HG02623 (cell line): ENCODE measurements around the gene KCTD1.

Experiments
- ATAC-seq: cut with Tn5 transposase; IDR thresholded peaks from one replicate; pipeline ENCODE4 v1.9.1; 2021; ENCODE audit warnings: moderate library complexity; ENCODE audit not compliant: unreplicated experiment

The KCTD1 gene

GRCh38 chr18:26524002-26524401 lies 24.4 kb downstream of the KCTD1 start:
- no peak for ATAC-seq

GRCh38 chr18:26521617-26522016 lies 26.7 kb downstream of the KCTD1 start:
- no peak for ATAC-seq

GRCh38 chr18:26520974-26521373 lies 27.4 kb downstream of the KCTD1 start:
- no peak for ATAC-seq

- no peak for ATAC-seq
Measured at GRCh38 chr18:26519114-26519513, 29.2 kb downstream of the KCTD1 start.

- ATAC-seq: no peak
Measured at GRCh38 chr18:26516964-26517363, 31.4 kb downstream of the KCTD1 start.

- no peak for ATAC-seq
Measured at GRCh38 chr18:26515643-26516487, 32.5 kb downstream of the KCTD1 start.

GRCh38 chr18:26511339-26512071 lies 36.8 kb downstream of the KCTD1 start:
- ATAC-seq: no peak

GRCh38 chr18:26510337-26510736 lies 38.0 kb downstream of the KCTD1 start:
- ATAC-seq: no peak

- ATAC-seq: no peak
Measured at GRCh38 chr18:26506012-26506411, 42.3 kb downstream of the KCTD1 start.

DNA sequence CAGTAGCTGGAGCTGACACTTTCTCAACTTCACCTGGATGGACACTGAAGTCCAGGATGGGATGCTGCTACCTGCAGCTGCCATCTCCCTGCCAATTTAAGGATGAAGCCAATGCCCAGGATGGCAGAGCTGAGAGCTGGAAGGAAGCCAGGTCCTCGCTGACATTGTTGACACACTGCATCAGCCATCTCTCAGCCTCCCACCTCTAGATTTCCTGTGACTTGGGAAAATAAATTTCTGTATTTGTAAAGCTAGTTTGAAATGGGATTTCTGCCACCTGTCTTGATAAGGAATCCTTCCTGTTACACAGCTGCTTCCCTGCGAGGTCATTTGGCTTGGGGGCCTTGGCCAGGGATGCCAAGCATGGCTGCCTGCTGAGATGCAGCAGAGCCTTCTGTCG lies 43.5 kb downstream of the KCTD1 start:
- no peak for ATAC-seq

- no peak for ATAC-seq
Measured at GRCh38 chr18:26503382-26503781, 45.0 kb downstream of the KCTD1 start.

DNA sequence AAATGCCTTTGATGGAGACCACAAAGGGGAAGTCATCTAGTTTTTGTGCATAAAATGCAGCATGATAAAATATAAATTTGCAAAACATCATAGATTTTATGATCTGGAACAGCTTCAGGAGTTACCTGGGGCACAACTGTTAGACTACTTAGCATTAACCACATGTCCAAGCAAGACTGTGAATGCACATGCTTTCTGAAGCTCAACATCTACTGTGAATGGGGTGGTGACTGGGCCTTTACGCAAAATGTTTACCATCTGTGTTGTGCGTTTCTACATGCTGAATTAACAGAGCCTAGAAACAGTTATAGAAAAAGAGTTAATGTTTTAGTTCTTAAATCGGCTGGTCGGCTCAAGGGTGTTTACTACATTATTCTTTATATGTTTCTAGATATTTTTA lies 45.5 kb downstream of the KCTD1 start:
- ATAC-seq: no peak

GRCh38 chr18:26497866-26498265 lies 50.5 kb downstream of the KCTD1 start:
- ATAC-seq: no peak

DNA sequence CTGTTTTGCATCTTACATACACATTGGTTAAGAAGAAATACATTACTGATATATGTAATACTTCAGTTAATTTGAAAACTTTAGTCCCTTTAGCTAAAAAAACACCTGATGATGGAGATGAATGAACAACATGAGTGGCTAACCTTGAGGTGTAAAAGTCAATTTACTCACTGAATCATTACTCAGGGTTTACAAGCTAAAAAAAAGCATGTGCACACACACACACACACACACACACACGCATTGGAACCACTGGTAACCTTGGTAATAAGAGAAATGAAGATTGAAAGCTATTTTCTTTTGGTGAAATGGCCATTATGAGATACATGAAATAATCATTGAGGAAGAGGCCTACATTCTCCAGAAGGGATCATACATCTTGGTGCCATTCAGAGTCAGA lies 51.8 kb downstream of the KCTD1 start:
- ATAC-seq: no peak

DNA sequence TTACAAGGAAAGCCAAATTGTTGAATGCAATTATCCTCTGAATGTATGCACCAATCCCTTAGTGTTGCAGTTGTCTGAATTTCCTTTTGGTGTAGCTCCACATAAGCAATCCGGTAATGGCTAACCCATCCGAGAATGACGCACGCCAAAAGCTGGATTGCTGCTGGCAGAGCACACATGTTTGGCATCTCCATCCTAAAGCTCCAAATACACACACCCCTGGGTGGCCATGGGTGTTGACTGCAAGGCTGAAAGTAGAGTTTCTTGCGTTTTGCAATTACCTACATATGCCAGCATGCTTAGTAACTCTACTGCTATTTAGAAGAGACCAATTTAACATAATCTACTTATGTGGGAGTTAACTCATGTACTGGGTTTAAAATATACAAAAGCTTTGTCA lies 53.1 kb downstream of the KCTD1 start:
- no peak for ATAC-seq

GRCh38 chr18:26493021-26493420 lies 55.3 kb downstream of the KCTD1 start:
- no peak for ATAC-seq

DNA sequence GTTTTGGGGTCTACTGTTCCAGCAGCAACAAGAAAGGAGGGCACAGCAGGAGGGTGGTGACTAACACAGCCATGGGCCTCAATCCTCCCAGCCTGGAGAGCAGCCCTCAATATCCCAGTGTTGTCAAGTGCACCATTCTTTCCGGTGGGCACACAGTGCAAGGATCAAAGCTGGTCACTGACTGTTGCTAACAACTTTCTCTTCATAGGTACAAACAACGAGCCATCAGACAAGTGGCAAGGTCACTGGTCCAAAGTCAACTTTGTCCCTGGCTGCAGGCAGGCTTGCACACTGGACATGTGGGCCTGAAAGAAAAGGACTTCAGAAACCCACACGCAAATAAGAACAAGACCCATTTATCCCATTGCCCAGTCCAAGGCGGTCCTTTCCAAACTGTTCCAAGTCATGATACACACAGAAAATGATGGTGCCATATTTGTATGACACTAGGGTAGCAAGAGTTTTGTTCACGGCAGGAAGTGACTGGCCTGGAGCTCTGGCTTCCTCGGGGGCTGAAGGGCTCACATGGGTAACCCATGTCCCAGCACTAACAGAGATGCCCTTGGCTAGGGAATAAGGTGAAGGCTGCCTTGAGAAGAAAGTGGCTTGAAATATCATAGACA lies 57.0 kb downstream of the KCTD1 start:
- ATAC-seq: no peak

GRCh38 chr18:26489881-26490280 lies 58.5 kb downstream of the KCTD1 start:
- no peak for ATAC-seq

DNA sequence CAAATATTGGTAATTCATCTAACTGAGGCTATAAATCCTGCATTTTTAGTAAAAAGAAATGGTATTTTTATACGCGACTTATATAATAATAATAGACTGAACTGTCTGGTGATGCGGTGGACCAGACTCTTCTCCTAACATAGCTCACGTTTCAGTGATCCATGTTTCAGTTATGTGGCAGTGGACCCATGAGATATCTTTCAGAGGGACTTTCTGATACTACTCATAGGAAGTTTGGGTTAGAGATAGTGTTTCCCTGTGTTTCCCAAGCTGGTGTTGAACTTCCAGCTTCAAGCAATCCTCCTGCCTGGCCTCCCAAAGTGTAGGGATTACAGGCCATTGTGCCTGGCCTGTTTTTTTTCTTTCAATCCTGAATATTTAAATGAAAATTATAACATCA lies 59.2 kb downstream of the KCTD1 start:
- ATAC-seq: no peak

DNA sequence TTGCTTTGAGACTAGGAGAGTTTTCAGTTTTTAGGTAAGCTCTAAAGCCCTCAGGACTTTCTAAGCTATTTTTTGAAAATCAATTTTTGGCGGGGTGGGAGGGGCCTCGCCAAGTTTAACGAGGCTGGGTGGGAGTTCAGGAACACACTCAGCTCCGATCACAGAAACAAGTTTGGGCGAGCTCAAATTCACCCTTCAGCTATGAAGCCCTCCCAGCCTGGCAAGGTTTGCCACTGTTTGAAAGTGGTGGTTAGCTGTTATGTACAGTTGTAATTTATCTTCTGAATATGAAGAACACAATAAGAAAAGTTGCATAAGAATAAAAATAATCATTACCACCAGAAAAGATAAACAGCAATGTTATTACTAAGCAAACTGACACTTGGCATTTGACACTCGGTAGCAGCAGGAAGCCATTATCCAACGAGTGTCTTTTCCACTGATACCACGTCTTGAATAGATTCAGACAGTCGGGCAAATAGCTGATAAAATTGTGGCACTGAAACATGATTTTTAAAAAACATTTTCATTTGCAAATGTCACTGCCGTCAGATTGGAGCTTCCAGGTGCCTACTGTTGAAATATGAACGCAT lies 59.8 kb downstream of the KCTD1 start:
- ATAC-seq: no peak

GRCh38 chr18:26487437-26487836 lies 60.9 kb downstream of the KCTD1 start:
- ATAC-seq: peak; percentile 91

DNA sequence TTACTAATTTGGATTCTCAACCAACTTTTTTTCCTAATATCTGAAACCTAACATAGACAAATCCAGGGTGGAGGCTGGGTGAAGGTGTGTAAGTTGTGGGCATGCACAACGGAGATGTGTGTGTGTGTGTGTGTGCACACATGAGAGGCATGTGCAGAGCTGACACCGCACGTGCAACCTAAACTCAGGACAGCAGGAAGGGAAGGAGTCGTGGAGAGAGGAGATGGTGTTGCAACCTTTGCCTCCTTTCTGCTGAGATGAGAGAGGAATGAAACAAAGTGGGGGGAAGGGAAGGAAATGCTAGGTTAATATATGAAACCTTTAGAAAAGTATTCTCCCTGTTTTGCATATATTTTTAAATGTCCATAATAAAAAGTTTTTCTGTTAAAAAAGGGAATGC lies 64.7 kb downstream of the KCTD1 start:
- ATAC-seq: no peak
